Nasal cavity respiratory epithelium epithelial cell of viscerocranial mucosa (primary cell): Measurements from ENCODE around the gene ZNF274. TPM values are rescaled to one million over a fixed set of nuclear protein-coding genes. Genes with fewer than 3 reads are reported as not detected.

Experiments
- total RNA-seq: library from RNA; depleted of rRNA; stranded (reverse); fragments of >200 nt; gene quantifications from 2 replicates; pipeline ENCODE4 v1.2.3, GENCODE V29; 2014

Gene ZNF274
- total RNA-seq: 41.7 and 43.9 TPM in 2 replicates

DNA sequence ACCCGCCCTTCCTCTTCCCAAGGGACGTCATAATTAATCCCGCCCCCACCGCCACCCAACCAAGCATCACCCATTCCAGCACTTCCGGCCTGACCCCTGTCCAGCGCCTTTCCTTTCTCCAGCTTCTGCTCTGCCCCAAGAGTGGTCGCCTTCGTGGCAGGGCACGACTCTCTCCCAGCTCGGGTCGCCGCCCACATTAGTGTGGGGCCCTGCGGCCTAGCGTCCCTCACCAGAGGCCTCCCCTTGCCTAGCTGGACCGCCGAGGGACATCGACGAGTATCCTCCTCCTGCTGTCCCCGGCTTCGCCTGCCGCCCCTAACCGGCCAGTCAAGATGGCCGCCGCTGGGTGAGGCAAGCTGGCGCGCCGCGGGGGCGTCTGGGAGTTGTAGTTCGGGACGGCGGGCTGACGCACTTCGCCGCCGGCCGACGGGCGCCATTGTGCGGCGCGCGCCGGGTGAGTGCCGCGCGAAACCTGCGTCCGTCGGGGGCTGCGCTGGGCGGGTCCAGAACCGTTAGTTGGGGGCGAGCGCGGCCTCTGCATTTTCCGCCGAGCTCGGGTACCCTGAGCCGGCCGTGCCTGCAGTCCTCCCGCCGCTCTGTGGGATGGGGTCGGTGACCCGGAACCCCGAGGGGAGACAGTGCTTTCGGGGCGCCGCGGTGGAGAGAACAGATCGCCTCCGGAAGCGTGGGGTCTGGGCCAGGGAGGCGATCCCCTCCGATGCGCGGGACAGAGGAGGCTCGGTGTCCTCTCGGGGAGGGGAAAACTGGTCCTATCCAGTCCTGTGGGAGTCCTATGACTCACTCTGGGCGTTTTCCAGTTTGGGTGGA lies at the start of gene ZNF274:
TSS of gene ZNF274 (plus strand) at position 73 of the 828 bp plus-strand sequence. CDS start 905 bp downstream, outside the sequence.

DNA sequence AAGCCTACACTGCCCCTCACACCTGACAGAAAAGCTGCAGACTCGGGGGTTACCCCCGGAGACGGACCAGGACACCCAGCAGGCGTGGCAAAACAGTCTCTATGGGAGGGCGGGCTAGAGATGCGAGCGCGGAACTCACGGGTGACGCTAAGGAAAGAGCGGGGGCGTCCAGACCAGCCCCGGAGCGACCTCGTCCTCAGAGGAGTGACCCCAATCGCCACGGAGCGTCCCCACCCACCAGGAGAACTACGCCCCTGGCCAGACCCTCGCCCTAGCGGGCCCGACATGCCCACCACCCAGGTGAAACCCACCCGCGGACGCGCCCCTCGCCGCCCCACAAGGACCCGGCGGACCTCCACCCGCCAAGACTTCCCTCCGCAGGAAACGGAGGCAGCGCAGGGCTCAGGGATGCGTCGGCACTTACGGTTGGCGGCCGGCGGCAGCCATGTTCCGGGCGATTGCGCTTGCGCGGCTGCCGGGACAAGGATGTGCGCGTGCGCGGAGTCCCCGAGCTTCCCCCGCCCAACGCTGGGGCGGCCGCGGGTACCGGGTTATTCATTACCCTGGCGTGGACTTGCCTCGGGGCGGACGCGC lies 32.4 kb upstream of the ZNF274 start, which contains the start of gene ZNF329:
TSS of gene ZNF329 (minus strand) at position 462 of the 594 bp plus-strand sequence. CDS start 21,286 bp downstream, outside the sequence.

DNA sequence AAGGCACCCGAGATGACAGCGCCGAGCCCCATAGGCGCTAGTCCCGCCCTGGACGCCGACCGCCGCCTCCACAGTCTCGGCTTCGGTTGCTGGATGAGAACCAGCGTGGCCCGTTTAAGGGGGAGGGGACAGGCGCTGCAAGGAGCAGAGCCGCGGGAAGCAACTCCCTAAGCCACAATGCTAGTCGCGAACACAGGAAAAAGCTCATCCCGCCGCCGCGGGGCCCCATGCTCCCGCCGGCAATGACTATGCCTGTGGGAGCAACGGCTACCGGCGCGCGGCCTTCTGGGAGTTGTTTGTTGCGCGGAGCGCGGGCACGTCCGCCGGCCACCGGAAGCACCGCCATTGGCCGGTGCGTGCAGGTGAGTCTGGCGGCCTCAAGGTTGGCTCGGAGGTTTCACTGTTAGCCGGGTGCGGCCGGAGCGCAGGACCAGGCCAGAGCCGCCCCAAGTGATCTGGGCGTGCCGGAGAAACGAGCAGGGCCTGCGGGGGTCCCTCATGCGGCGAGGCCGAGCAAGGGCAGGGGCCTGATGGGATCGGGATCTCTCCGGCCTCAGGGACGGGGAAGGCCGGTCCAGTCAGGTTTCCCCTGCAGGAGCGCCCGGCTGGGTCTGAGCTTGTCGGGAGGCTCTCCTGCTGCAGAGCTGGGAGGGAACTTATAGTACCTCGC lies 45.9 kb downstream of the ZNF274 start, which contains the start of gene ZNF544:
TSS of gene ZNF544 (plus strand) at position 330 of the 670 bp plus-strand sequence. CDS start 15,110 bp downstream, outside the sequence.

Other genes with a start within 250 kb of the ZNF274 start
- 4.4 and 9.4 TPM in 2 replicates for gene ZNF418, start 247.7 kb upstream of the ZNF274 start, total RNA-seq
- 8.5 and 13.0 TPM in 2 replicates for gene ZNF256, start 235.4 kb upstream of the ZNF274 start, total RNA-seq
- gene C19orf18, start 208.5 kb upstream of the ZNF274 start, total RNA-seq: 0.28 and 0.34 TPM in 2 replicates
- gene ZNF606, start 180.2 kb upstream of the ZNF274 start, total RNA-seq: 7.2 and 15.1 TPM in 2 replicates
- gene ZSCAN1, start 149.0 kb upstream of the ZNF274 start, total RNA-seq: not detected in 2 replicates
- gene ZNF135, start 123.8 kb upstream of the ZNF274 start, total RNA-seq: 1.7 and 7.8 TPM in 2 replicates
- gene ZSCAN18, start 84.8 kb upstream of the ZNF274 start, total RNA-seq: 48.9 and 59.8 TPM in 2 replicates
- gene ZNF329, start 32.3 kb upstream of the ZNF274 start, total RNA-seq: 17.1 and 21.4 TPM in 2 replicates
- gene ZNF544, start 45.9 kb downstream of the ZNF274 start, total RNA-seq: 49.2 and 73.4 TPM in 2 replicates
- 3.1 and 8.0 TPM in 2 replicates for gene ZNF8, start 95.9 kb downstream of the ZNF274 start, total RNA-seq
- gene ERVK3-1, start 122.3 kb downstream of the ZNF274 start, total RNA-seq: 33.4 and 39.0 TPM in 2 replicates
- gene ZSCAN22, start 143.9 kb downstream of the ZNF274 start, total RNA-seq: 2.4 and 4.3 TPM in 2 replicates
- 0.78 and 3.4 TPM in 2 replicates for gene A1BG, start 170.4 kb downstream of the ZNF274 start, total RNA-seq
- 1.0 and 2.7 TPM in 2 replicates for gene ZNF497, start 179.7 kb downstream of the ZNF274 start, total RNA-seq
- gene ZNF837, start 198.0 kb downstream of the ZNF274 start, total RNA-seq: 1.6 and 2.7 TPM in 2 replicates
- 2,119 and 3,422 TPM in 2 replicates for gene RPS5, start 204.2 kb downstream of the ZNF274 start, total RNA-seq
- 1.4 and 2.1 TPM in 2 replicates for gene RNF225, start 212.6 kb downstream of the ZNF274 start, total RNA-seq
- gene ZNF584, start 225.6 kb downstream of the ZNF274 start, total RNA-seq: 17.4 and 21.4 TPM in 2 replicates